Measurements from ENCODE around the gene SLC9A3. TPM values are rescaled to one million over a fixed set of nuclear protein-coding genes. Genes with fewer than 3 reads are reported as not detected.

SLC9A3 gene
- total RNA-seq, 4 donors from 2014 or later: 4.8 to 701 (median 183) TPM

DNA sequence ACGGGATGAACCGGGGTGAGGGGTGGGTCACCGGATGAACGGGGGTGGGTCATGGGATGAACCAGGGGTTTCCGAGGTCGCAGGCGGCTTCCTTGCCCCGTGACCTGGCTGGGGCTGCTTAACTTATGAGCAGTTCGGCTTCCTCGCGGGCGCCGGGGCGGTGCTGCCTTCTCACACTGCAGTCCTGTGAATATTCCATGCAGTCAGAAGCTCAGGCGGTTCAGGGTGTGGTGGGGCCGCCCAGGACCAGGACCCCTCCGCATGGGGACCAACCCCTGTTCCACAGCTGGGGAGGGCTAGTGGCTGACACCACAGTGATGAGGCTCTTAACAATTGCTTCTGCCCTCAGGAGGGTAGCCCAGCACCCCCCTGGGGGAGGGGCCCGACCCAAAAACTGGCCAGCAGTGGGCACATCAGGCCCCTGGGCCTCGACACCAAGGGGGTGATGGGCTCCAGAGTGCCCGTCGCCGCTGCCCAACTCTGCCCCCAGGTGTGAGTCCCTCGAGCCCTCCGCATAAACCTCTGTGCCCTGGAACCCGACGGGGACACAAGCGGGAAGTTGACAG lies 30.9 kb upstream of the SLC9A3 start:
- Histone ChIP-seq H3K9me3 (no peaks in the 10 kb centered on the region), H3K4me3 (no peak overlapping the region), H3K4me1 (peaks cover 0 to 14% (median 7%) of the 10 kb centered on the region in 4 donors), H3K36me3 (no peaks in the 10 kb centered on the region), H3K27ac (peak overlapping the region in 1 of 4 donors; percentile 18), H3K27me3 (peaks cover 15% of the 10 kb centered on the region)
- DNase-seq: peak; percentile 53
- 67% methylated on average over 24 of the region's 27 CpGs; no CpG with 5 or more reads in 1 of the 2 donors for WGBS, 2 donors (ENCODE audit: low coverage in 1 of 2)
- intact Hi-C loops (cut with DNase I; ENCODE audit: low total_unique reads) (no loop called here), in situ Hi-C loops (cut with MboI; ENCODE audit: low pct_ligation_motif_present in 1 of 4, low pct_unique_long_range_greater_than_20kb in 1 of 4, low sequenced_read_pairs in 3 of 4) (no loop called here)
- TF ChIP-seq POLR2AphosphoS5 (IDR thresholded peaks at IDR 0.05) (no peak), POLR2A (IDR thresholded peaks at IDR 0.05) (no peak), EP300 (IDR thresholded peaks at IDR 0.05; ENCODE audit: low read depth) (no peak)
- TF ChIP-seq, protein P1, sequence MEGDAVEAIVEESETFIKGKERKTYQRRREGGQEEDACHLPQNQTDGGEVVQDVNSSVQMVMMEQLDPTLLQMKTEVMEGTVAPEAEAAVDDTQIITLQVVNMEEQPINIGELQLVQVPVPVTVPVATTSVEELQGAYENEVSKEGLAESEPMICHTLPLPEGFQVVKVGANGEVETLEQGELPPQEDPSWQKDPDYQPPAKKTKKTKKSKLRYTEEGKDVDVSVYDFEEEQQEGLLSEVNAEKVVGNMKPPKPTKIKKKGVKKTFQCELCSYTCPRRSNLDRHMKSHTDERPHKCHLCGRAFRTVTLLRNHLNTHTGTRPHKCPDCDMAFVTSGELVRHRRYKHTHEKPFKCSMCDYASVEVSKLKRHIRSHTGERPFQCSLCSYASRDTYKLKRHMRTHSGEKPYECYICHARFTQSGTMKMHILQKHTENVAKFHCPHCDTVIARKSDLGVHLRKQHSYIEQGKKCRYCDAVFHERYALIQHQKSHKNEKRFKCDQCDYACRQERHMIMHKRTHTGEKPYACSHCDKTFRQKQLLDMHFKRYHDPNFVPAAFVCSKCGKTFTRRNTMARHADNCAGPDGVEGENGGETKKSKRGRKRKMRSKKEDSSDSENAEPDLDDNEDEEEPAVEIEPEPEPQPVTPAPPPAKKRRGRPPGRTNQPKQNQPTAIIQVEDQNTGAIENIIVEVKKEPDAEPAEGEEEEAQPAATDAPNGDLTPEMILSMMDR (IDR thresholded peaks at IDR 0.05): no peak

DNA sequence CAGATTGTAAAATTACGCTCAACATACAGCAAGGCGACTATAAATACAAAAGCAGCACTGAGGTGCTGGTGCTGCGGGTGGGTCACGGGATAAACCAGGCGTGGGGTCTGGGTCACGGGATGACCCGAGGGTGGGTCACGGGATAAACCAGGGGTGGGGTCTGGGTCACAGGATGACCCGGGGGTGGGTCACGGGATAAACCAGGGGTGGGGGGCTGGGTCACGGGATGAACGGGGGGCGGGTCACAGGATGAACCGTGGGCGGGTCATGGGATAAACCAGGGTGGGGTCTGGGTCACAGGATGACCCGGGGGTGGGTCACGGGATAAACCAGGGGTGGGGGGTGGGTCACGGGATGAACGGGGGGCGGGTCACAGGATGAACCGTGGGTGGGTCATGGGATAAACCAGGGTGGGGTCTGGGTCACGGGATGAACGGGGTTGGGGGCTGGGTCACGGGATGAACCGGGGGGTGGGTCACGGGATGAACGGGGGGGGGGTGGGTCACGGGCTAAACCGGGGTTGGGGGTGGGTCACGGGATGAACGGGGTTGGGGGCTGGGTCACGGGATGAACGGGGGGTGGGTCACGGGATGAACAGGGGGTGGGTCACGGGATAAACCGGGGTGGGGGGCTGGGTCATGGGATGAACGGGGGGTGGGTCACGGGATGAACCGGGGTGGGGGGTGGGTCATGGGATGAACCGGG lies 30.2 kb upstream of the SLC9A3 start:
- H3K27ac ChIP-seq: no peak overlapping the region

DNA sequence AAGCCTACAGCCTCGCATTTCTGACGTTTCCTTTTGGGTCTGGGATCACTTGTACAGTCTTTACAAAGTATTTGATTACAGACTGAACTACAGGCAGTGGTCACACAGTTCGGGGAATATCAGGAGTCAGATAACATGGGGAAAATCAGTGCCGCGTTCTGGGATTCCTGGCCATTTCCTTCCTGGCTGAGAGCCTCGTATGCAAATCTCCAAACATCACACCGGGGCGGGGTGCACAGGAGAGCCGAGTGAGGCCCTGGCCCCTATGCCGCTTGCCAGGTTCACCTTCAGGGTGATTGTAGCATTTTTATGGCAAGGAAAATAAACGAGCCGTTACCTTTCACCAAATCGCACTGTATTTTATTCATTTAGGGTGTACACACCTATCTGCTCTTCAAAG lies 29.6 kb upstream of the SLC9A3 start:
- Histone ChIP-seq H3K27me3 (peaks cover 15% of the 10 kb centered on the region), H3K4me3 (no peak overlapping the region), H3K27ac (peak overlapping the region in 2 of 4 donors; percentile 25 to 46), H3K9me3 (no peaks in the 10 kb centered on the region), H3K4me1 (peaks cover 0 to 18% (median 7%) of the 10 kb centered on the region in 4 donors), H3K36me3 (no peaks in the 10 kb centered on the region)
- intact Hi-C loops (cut with DNase I; ENCODE audit: low total_unique reads) (no loop called here), in situ Hi-C loops (cut with MboI; ENCODE audit: low pct_ligation_motif_present in 1 of 4, low pct_unique_long_range_greater_than_20kb in 1 of 4, low sequenced_read_pairs in 3 of 4) (no loop called here)
- DNase-seq: peak; percentile 87
- TF ChIP-seq POLR2A (IDR thresholded peaks at IDR 0.05) (no peak), EP300 (IDR thresholded peaks at IDR 0.05; ENCODE audit: low read depth) (no peak), POLR2AphosphoS5 (IDR thresholded peaks at IDR 0.05) (no peak)
- TF ChIP-seq, protein P1 (IDR thresholded peaks at IDR 0.05): no peak
- WGBS, 2 donors (ENCODE audit: low coverage in 1 of 2): 22 to 51% methylated on average over 3 to 13 of the region's 13 CpGs

More for the DNA sequence above, 30.2 kb upstream of the SLC9A3 start:
- H3K9me3 ChIP-seq: no peaks in the 10 kb centered on the region
- in situ Hi-C loops (cut with MboI; ENCODE audit: low pct_ligation_motif_present in 1 of 4, low pct_unique_long_range_greater_than_20kb in 1 of 4, low sequenced_read_pairs in 3 of 4) (no loop called here), intact Hi-C loops (cut with DNase I; ENCODE audit: low total_unique reads) (no loop called here)
- TF ChIP-seq POLR2AphosphoS5 (IDR thresholded peaks at IDR 0.05) (no peak), EP300 (IDR thresholded peaks at IDR 0.05; ENCODE audit: low read depth) (no peak), POLR2A (IDR thresholded peaks at IDR 0.05) (no peak)
- TF ChIP-seq, protein P1 (IDR thresholded peaks at IDR 0.05): no peak
- DNase-seq: no peak
- H3K27me3 ChIP-seq: peaks cover 15% of the 10 kb centered on the region
- H3K4me3 ChIP-seq: no peak overlapping the region
- WGBS, 2 donors (ENCODE audit: low coverage in 1 of 2): 75% methylated on average over 9 of the region's 40 CpGs; no CpG with 5 or more reads in 1 of the 2 donors
- peaks cover 0 to 16% (median 7%) of the 10 kb centered on the region in 4 donors for H3K4me1 ChIP-seq
- no peaks in the 10 kb centered on the region for H3K36me3 ChIP-seq

DNA sequence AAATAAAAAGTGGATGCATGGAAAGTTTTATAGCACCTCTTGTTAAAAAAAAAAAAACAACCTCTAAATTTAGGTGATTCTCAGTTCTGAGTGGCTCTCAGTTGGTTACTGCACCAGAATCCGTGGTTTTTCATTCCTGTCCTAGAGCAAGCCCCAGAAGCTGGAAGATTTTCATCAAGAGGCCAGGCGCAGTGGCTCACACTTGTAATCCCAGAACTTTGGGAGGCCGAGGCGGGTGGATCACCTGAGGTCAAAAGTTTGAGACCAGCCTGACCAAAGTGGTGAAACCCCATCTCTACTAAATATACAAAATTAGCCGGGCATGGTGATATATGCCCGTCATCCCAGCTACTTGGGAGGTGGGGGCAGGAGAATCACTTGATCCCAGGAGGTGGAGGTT lies 27.2 kb upstream of the SLC9A3 start:
- intact Hi-C loops (cut with DNase I; ENCODE audit: low total_unique reads): no loop called here
- 67 to 75% methylated on average over 4 to 6 of the region's 6 CpGs for WGBS, 2 donors (ENCODE audit: low coverage in 1 of 2)
- Histone ChIP-seq H3K4me1 (peaks cover 0 to 26% (median 10%) of the 10 kb centered on the region in 4 donors), H3K27me3 (peaks cover 15% of the 10 kb centered on the region), H3K9me3 (no peaks in the 10 kb centered on the region), H3K4me3 (no peak overlapping the region), H3K36me3 (no peaks in the 10 kb centered on the region), H3K27ac (no peak overlapping the region)
- in situ Hi-C loops (cut with MboI; ENCODE audit: low pct_ligation_motif_present in 1 of 4, low pct_unique_long_range_greater_than_20kb in 1 of 4, low sequenced_read_pairs in 3 of 4): no loop called here
- TF ChIP-seq POLR2AphosphoS5 (IDR thresholded peaks at IDR 0.05) (no peak), EP300 (IDR thresholded peaks at IDR 0.05; ENCODE audit: low read depth) (no peak), POLR2A (IDR thresholded peaks at IDR 0.05) (no peak)
- TF ChIP-seq, protein P1 (IDR thresholded peaks at IDR 0.05): no peak
- peak; percentile 4 for DNase-seq

Data from transverse colon (tissue), 4 donors.